T-cell (primary cell): ENCODE data around the gene THADA. TPM values are rescaled to one million over a fixed set of nuclear protein-coding genes. Genes with fewer than 3 reads are reported as not detected.
A peak's percentile ranks its signal among the peaks of the same experiment; 100 is the strongest.

Experiments
- ATAC-seq, 4 experiments: fragments of 200-7000 bp in 3 of 4; fragments of 150-1000 bp in 1 of 4; cut with Tn5 transposase; replicated peaks in 1 of 4; 1 replicate in 3 of 4; 2 replicates in 1 of 4; pipeline ENCODE4 v1.10.0; 2021; ENCODE audit warnings: moderate library complexity in 3 of 4, mild to moderate bottlenecking in 2 of 4, moderate number of reproducible peaks in 1 of 4
- CTCF ChIA-PET, 2 donors: fragments of 300-600 bp; sonication (Branson Sonifier 250); formaldehyde crosslinking; loops; one replicate each; lab custom pipeline; 2022; ENCODE audit warnings: antibody characterized with exemption in 2 of 2; lab: Charles Lee
- POLR2A ChIA-PET, 2 donors: fragments of 300-600 bp; sonication (Branson Sonifier 250); formaldehyde crosslinking; loops; one replicate each; lab custom pipeline; 2022; ENCODE audit warnings: antibody characterized with exemption in 2 of 2; lab: Charles Lee
- DNase-seq, 35 experiments: peaks; one replicate each; pipeline versions ENCODE4 v3.0.0 to v3.0.0-alpha.2; 2013 to 2023
- H3K27ac ChIP-seq: one replicate; pipeline ENCODE4 v1.5.1; 2013; ENCODE audit warnings: low read length
- H3K27me3 ChIP-seq, 2 experiments: replicated peaks in 1 of 2; 1 replicate in 1 of 2; 2 replicates in 1 of 2; pipeline versions ENCODE4 v1.6.1 to v1.7.0; 2013; ENCODE audit warnings: low read length in 1 of 2, mixed read lengths in 1 of 2; ENCODE audit not compliant: control insufficient read depth in 2 of 2, insufficient read depth in 2 of 2; ENCODE audit errors: extremely low read depth in 1 of 2
- H3K36me3 ChIP-seq, 2 donors: 1 replicate in 1 of 2; 2 replicates in 1 of 2; pipeline versions ENCODE4 v1.6.1 to v1.7.0; 2013; ENCODE audit warnings: low read length in 1 of 2; ENCODE audit not compliant: control insufficient read depth in 2 of 2, insufficient read depth in 1 of 2; ENCODE audit errors: extremely low read depth in 1 of 2
- H3K4me1 ChIP-seq, 2 experiments: 1 replicate in 1 of 2; 2 replicates in 1 of 2; pipeline versions ENCODE4 v1.6.1 to v1.7.0; 2013; ENCODE audit warnings: low read length in 2 of 2, mixed read lengths in 1 of 2; ENCODE audit not compliant: insufficient read depth in 2 of 2, control insufficient read depth in 1 of 2; ENCODE audit errors: extremely low read depth in 1 of 2
- H3K4me3 ChIP-seq, 2 donors: 1 replicate in 1 of 2; 2 replicates in 1 of 2; pipeline versions ENCODE4 v1.5.1 to v1.7.0; 2013; ENCODE audit warnings: mild to moderate bottlenecking in 2 of 2, low read length in 1 of 2, moderate library complexity in 1 of 2; ENCODE audit not compliant: control insufficient read depth in 1 of 2; ENCODE audit errors: extremely low read depth in 1 of 2
- H3K9me3 ChIP-seq: 2 replicates; pipeline ENCODE4 v1.7.0; 2013
- H3K27ac Mint-ChIP-seq, 2 donors: one replicate each; pipeline ENCODE4 v1.8.0; 2020 to 2021; ENCODE audit warnings: mild to moderate bottlenecking in 2 of 2, mixed read lengths in 2 of 2
- H3K27me3 Mint-ChIP-seq, 2 donors: one replicate each; pipeline ENCODE4 v1.8.0; 2021 to 2022; ENCODE audit warnings: mixed read lengths in 2 of 2
- H3K36me3 Mint-ChIP-seq: one replicate; pipeline ENCODE4 v1.8.0; 2021; ENCODE audit warnings: mixed read lengths
- H3K4me1 Mint-ChIP-seq, 3 donors: one replicate each; pipeline ENCODE4 v1.8.0; 2020 to 2022; ENCODE audit warnings: mixed read lengths in 3 of 3, mild to moderate bottlenecking in 1 of 3
- H3K4me3 Mint-ChIP-seq, 3 donors: one replicate each; pipeline ENCODE4 v1.8.0; 2020 to 2022; ENCODE audit warnings: mild to moderate bottlenecking in 3 of 3, mixed read lengths in 3 of 3, moderate library complexity in 3 of 3
- H3K9me3 Mint-ChIP-seq, 3 donors: one replicate each; pipeline ENCODE4 v1.8.0; 2020 to 2022; ENCODE audit warnings: mixed read lengths in 3 of 3
- WGBS: methylation state at CpG from one replicate; pipeline ENCODE4 v1.1.5; 2013; ENCODE audit warnings: missing lambda C conversion rate; ENCODE audit not compliant: insufficient coverage; 5-methylcytosine and 5-hydroxymethylcytosine counted together
- total RNA-seq, 35 experiments: library from RNA in 6 of 35; stranded (reverse) in 6 of 35; fragments of 120-200 nt in 1 of 35; gene quantifications; one replicate each; pipeline versions ENCODE4 v1.2.1 to v1.2.4 and lab custom pipeline; 2013 to 2026

The THADA gene
- total RNA-seq, 5 donors from 2014 or later (not counting 1 experiment from before 2014, with no cell fraction given), result 36.4 to 50.5 (median 40.6) TPM

GRCh38 chr2:43279317-43279840, 316.5 kb downstream of the THADA start:
- ChIA-PET POLR2A (no interaction called here), CTCF (interaction anchor here in 1 of 2 donors (0.5 kb wide), 1 partner anchor 952 kb away, joined by 4 read pairs; no protein-coding TSS in a partner anchor)

DNA sequence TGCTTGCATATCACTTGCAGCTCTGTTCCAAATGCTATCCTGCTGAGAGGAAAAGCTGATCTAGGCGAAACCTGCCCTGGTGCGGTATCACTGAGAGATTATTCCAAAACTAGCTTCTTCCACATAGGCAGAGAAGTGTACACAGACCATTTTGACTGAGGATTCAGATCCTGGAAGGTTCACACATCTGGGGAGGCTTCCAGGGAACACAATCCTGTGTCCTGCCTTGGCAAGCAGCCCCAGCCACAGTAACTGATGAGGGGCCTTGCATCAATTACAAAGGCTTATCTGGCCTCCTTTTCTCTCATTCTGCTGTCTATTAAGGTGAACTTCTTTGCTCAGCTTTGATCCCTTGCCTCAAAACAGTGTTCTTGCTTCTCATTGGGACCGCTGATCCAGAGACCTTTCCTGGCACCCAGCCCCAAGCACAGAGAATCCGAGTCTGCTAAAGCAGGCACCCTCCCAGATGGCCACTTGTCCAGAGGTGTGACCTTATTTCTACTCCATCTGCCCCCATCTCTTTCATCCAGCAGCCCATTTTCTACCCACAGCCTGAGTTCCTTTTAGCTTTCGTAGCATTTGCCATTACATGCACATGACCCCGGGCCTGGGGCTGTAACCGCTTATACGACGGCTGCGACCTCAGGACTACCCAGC, 317.1 kb downstream of the THADA start:
- Mint-ChIP-seq H3K27me3 (no peaks in the 10 kb centered on the region), H3K9me3 (no peaks in the 10 kb centered on the region), H3K27ac (no peak overlapping the region), H3K4me3 (no peak overlapping the region), H3K36me3 (peaks cover 68% of the 10 kb centered on the region), H3K4me1 (peaks cover 0 to 2% (median 0%) of the 10 kb centered on the region in 3 donors)
- Histone ChIP-seq H3K27me3 (no peaks in the 10 kb centered on the region), H3K4me1 (no peaks in the 10 kb centered on the region), H3K4me3 (no peak overlapping the region), H3K27ac (no peak overlapping the region), H3K36me3 (peaks cover 3 to 48% of the 10 kb centered on the region in 2 donors), H3K9me3 (no peaks in the 10 kb centered on the region)
- WGBS, result 97% methylated on average over 6 of the region's 10 CpGs
- DNase-seq (no peak), ATAC-seq (no peak)
- POLR2A ChIA-PET, result no interaction called here
- CTCF ChIA-PET, result interaction anchor here in 1 of 2 donors (0.6 kb wide), 1 partner anchor 102 kb away, joined by 4 read pairs; no protein-coding TSS in a partner anchor

More at GRCh38 chr2:43279317-43279840, 316.5 kb downstream of the THADA start:
- Histone ChIP-seq H3K4me3 (no peak overlapping the region), H3K9me3 (no peaks in the 10 kb centered on the region), H3K4me1 (no peaks in the 10 kb centered on the region), H3K27me3 (no peaks in the 10 kb centered on the region), H3K27ac (no peak overlapping the region), H3K36me3 (peaks cover 7 to 53% of the 10 kb centered on the region in 2 donors)
- peaks cover 0 to 2% (median 0%) of the 10 kb centered on the region in 3 donors for H3K4me1 Mint-ChIP-seq
- ATAC-seq, result no peak
- 100% methylated on average over 1 of the region's 8 CpGs for WGBS
- no peak for DNase-seq
- peaks cover 72% of the 10 kb centered on the region for H3K36me3 Mint-ChIP-seq
- no peak overlapping the region for H3K27ac Mint-ChIP-seq
- H3K4me3 Mint-ChIP-seq, result no peak overlapping the region
- no peaks in the 10 kb centered on the region for H3K9me3 Mint-ChIP-seq
- H3K27me3 Mint-ChIP-seq, result no peaks in the 10 kb centered on the region

GRCh38 chr2:43276962-43277391, 318.9 kb downstream of the THADA start:
- CTCF ChIA-PET, result no interaction called here
- H3K36me3 ChIP-seq, result peaks cover 3 to 37% of the 10 kb centered on the region in 2 donors
- POLR2A ChIA-PET, result no interaction called here

GRCh38 chr2:43276266-43276941, 319.4 kb downstream of the THADA start:
- H3K9me3 Mint-ChIP-seq, result no peaks in the 10 kb centered on the region
- Histone ChIP-seq H3K4me3 (no peak overlapping the region), H3K36me3 (peaks cover 3 to 35% of the 10 kb centered on the region in 2 donors), H3K27ac (no peak overlapping the region), H3K27me3 (no peaks in the 10 kb centered on the region), H3K9me3 (no peaks in the 10 kb centered on the region), H3K4me1 (no peaks in the 10 kb centered on the region)
- no peak for DNase-seq
- H3K27me3 Mint-ChIP-seq, result no peaks in the 10 kb centered on the region
- H3K4me3 Mint-ChIP-seq, result no peak overlapping the region
- 92% methylated on average over 5 of the region's 6 CpGs for WGBS
- H3K36me3 Mint-ChIP-seq, result peaks cover 52% of the 10 kb centered on the region
- ChIA-PET POLR2A (interaction anchor here in 1 of 2 donors (0.7 kb wide), 1 partner anchor 42 kb away, joined by 4 read pairs; no protein-coding TSS in a partner anchor), CTCF (no interaction called here)
- H3K27ac Mint-ChIP-seq, result no peak overlapping the region
- H3K4me1 Mint-ChIP-seq, result peaks cover 0 to 2% (median 0%) of the 10 kb centered on the region in 3 donors
- no peak for ATAC-seq

More at GRCh38 chr2:43276962-43277391, 318.9 kb downstream of the THADA start:
- H3K9me3 Mint-ChIP-seq, result no peaks in the 10 kb centered on the region
- Histone ChIP-seq H3K27me3 (no peaks in the 10 kb centered on the region), H3K4me1 (no peaks in the 10 kb centered on the region), H3K4me3 (no peak overlapping the region), H3K27ac (no peak overlapping the region), H3K9me3 (no peaks in the 10 kb centered on the region)
- H3K4me1 Mint-ChIP-seq, result peaks cover 0 to 2% (median 0%) of the 10 kb centered on the region in 3 donors
- H3K27me3 Mint-ChIP-seq, result no peaks in the 10 kb centered on the region
- DNase-seq, result no peak
- H3K36me3 Mint-ChIP-seq, result peaks cover 55% of the 10 kb centered on the region
- no peak for ATAC-seq
- no peak overlapping the region for H3K4me3 Mint-ChIP-seq
- peak overlapping the region; percentile 6 to 15 for H3K27ac Mint-ChIP-seq
- 77% methylated on average over 3 of the region's 3 CpGs for WGBS

DNA sequence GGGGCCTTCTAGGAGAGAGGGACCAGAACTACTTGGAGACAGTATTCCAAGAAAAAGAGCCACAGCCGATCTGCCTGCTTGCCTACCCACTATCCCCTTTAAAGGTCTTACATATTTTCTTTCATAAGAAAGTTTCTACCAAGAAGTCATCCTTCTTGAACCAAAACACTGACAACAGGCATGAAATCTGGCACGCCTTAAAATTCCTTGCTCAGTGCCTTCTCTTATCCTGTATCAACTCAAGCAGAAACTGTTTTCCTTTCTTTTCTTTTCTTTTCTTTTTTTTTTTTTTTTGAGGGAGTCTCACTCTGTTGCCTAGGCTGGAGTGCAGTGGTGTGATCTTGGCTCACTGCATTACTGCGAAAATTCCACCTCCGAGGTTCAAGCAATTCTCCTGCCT, 321.1 kb downstream of the THADA start:
- no peak overlapping the region for H3K27ac Mint-ChIP-seq
- no peaks in the 10 kb centered on the region for H3K27me3 Mint-ChIP-seq
- peaks cover 43% of the 10 kb centered on the region for H3K36me3 Mint-ChIP-seq
- ChIA-PET CTCF (no interaction called here), POLR2A (no interaction called here)
- H3K4me1 Mint-ChIP-seq, result peaks cover 0 to 5% (median 2%) of the 10 kb centered on the region in 3 donors
- no peak for ATAC-seq
- Histone ChIP-seq H3K4me1 (no peaks in the 10 kb centered on the region), H3K27me3 (no peaks in the 10 kb centered on the region), H3K9me3 (no peaks in the 10 kb centered on the region), H3K36me3 (peaks cover 0 to 39% of the 10 kb centered on the region in 2 donors), H3K4me3 (no peak overlapping the region), H3K27ac (no peak overlapping the region)
- whole genome bisulfite sequencing, result 86% methylated on average over 1 of the region's 4 CpGs
- H3K9me3 Mint-ChIP-seq, result no peaks in the 10 kb centered on the region
- no peak overlapping the region for H3K4me3 Mint-ChIP-seq
- no peak for DNase-seq

GRCh38 chr2:43274055-43274454, 321.8 kb downstream of the THADA start:
- H3K4me3 Mint-ChIP-seq, result no peak overlapping the region
- H3K27ac Mint-ChIP-seq, result no peak overlapping the region
- Histone ChIP-seq H3K4me3 (no peak overlapping the region), H3K9me3 (no peaks in the 10 kb centered on the region), H3K36me3 (peaks cover 0 to 37% of the 10 kb centered on the region in 2 donors), H3K27ac (no peak overlapping the region), H3K4me1 (no peaks in the 10 kb centered on the region), H3K27me3 (no peaks in the 10 kb centered on the region)
- DNase-seq (no peak), ATAC-seq (no peak)
- ChIA-PET CTCF (no interaction called here), POLR2A (no interaction called here)
- WGBS, result 82% methylated on average over 3 of the region's 4 CpGs
- peaks cover 0 to 5% (median 2%) of the 10 kb centered on the region in 3 donors for H3K4me1 Mint-ChIP-seq
- H3K36me3 Mint-ChIP-seq, result peaks cover 40% of the 10 kb centered on the region
- H3K27me3 Mint-ChIP-seq, result no peaks in the 10 kb centered on the region
- no peaks in the 10 kb centered on the region for H3K9me3 Mint-ChIP-seq
